Measurements from ENCODE around the gene PDE5A.
"Not testable (repeated sequence)": the region's sequence is repeated elsewhere in the genome, so short reads cannot be mapped to it uniquely, and the experiment has no call there.

The PDE5A gene

DNA sequence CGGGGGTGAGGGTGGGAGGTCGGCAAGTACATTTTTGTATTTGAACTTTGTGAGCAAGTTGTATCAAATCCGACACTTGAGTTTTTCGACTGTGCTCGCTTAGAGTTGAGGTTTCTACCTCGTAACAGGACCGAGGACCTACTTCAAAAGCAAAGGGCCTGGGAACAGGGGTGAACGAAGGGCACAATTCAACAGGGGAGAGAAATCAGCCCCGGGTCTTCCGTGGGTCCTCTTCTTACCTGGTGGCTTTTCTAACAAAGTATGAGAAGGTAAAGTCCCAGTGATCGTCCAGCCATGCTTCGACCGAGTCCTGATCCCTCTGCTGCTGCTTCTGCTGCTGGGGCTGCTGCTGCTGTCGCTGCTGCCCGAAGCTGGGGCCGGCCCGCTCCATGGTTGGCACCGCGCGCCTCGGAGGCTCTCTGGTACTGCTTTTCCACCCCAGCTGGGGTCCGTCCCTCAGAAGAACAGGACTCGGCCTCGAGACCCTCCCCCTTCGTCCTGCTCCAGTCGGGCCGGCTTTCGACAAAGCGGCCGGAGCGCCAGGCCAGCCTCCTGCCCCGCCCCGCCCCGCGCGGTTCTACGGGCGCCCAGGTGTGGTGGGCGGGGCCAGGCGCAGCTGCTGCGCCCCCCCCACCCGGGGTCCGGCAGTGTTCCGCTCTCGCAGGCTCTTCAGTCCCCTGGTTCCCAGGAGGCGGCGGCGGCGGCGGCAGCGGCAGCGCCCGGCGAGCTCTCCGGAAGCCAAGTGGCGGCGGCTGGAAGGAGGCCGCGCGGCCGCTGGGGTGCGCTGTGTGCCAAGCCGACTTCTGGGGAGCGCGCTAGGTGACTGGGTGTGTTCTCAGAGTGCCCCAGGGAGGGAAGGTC, at the start of gene PDE5A:
Gene PDE5A, minus strand, starts transcription at position 524 of the 861 bp plus-strand sequence. Its CDS starts 133 bp downstream, at position 391.
- peak; percentile 30 to 58 for DNase-seq (ENCODE audit: low read depth in 2 of 2, low spot score in 1 of 2)

DNA sequence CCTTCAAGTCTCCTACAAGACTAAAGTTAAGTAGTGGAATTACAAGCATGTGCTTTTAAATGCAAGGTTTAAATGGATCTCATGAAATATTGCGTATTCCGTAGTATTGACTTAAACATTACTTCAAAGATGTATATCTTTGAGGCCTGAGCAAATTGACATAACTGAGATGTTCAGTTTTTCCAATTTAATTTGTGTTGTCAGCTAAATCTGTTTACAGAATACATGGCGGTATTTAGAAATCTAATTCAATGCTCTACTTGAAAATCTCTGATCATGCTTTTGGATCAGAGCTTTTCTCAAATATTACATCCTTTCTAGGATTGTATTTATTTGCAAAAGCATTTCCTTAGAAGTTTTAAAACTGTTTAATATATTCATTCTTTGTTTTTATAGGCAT, 47.5 kb upstream of the PDE5A start:
- no peak for DNase-seq (ENCODE audit: low read depth in 2 of 2, low spot score in 1 of 2)

DNA sequence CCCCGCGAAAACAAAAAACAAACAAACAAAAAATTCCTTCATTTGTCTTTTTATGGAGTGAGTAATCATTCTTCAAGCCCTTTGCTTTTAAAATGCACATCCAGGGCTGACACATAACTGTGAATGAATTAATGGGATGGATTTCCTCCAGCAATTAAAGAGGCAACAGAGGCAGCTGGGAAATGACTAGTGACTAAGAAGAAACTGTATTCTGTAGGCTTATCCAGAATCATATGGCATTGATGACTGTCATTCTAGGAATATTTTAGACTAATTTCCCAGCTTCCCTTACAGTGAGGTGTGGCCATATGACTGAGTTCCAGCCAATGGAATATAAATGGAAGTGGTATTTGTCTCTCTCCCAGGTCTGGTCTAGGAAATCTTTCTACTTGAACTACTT, 46.8 kb upstream of the PDE5A start:
- no peak for DNase-seq (ENCODE audit: low read depth in 2 of 2, low spot score in 1 of 2)

DNA sequence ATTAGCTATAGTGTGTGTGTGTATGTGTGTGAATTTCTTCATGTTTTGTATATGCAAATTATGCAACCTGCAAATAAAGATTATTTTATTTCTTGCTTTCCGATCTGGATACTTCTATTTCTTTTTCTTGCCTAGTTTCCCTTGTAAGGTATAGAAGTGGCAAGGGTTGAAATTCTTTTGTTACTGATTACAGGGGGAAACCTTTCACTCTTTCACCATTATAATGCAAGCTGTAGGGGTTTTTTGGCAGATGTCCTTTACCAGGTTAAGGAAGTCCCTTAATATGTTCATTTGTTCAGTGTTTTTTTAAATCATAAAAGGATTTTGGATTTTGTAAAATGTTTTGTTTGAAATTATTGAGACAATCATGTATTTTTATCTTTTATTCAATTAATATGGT, 44.3 kb upstream of the PDE5A start:
- DNase-seq (ENCODE audit: low read depth in 2 of 2, low spot score in 1 of 2): no peak

- DNase-seq (ENCODE audit: low read depth in 2 of 2, low spot score in 1 of 2): no peak
Observed at GRCh38 chr4:119672086-119672485, 43.5 kb upstream of the PDE5A start.

- DNase-seq (ENCODE audit: low read depth in 2 of 2, low spot score in 1 of 2): no peak
Observed at GRCh38 chr4:119671205-119671604, 42.6 kb upstream of the PDE5A start.

- DNase-seq (ENCODE audit: low read depth in 2 of 2, low spot score in 1 of 2): no peak
Observed at GRCh38 chr4:119667802-119668201, 39.2 kb upstream of the PDE5A start.

GRCh38 chr4:119666653-119667091, 38.1 kb upstream of the PDE5A start:
- no peak for DNase-seq (ENCODE audit: low read depth in 2 of 2, low spot score in 1 of 2)

- no peak for DNase-seq (ENCODE audit: low read depth in 2 of 2, low spot score in 1 of 2)
Observed at GRCh38 chr4:119665752-119666151, 37.1 kb upstream of the PDE5A start.

- no peak for DNase-seq (ENCODE audit: low read depth in 2 of 2, low spot score in 1 of 2)
Observed at GRCh38 chr4:119664168-119664907, 35.7 kb upstream of the PDE5A start.

- DNase-seq (ENCODE audit: low read depth in 2 of 2, low spot score in 1 of 2): no peak
Observed at GRCh38 chr4:119663160-119663788, 34.7 kb upstream of the PDE5A start.

GRCh38 chr4:119662612-119663011, 34.0 kb upstream of the PDE5A start:
- not testable (repeated sequence) for DNase-seq (ENCODE audit: low read depth in 2 of 2, low spot score in 1 of 2)

DNA sequence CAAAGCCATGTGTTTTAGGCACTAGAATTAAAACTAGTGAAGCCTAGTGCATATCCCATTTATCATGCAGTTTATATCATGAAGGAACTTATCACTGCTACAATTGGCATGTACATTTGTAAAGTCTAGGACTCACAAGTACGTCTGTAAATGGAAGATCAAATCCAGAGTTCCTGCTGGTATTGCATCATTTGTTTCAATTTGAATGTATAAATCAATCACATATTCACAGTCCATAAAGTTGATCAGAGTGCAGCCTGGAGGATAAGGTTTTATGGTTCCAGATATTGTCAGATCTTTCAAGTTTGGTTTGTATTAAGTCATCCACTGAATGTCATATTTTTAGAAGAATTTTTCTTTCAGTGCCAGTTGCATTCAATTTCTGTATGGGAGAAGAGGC, 32.6 kb upstream of the PDE5A start:
- no peak for DNase-seq (ENCODE audit: low read depth in 2 of 2, low spot score in 1 of 2)

DNA sequence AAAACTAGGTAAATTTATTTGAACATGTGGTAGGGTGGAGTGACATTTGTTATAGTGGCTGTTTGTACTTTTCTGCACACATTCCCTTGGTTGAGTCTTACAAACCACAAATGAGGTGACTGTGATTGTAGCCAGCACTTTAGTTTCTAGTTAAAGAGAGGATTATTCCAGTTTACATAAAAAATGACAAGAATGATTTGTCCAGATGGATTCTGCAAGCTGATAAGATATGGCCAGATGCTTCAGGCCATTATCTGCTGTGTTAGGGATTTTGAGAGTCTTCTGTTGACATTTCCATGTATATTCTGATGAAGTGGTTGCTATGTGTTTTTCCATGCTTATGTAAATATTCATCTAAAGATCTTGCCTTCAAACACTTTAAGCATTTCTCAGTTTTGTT, 31.0 kb upstream of the PDE5A start:
- no peak for DNase-seq (ENCODE audit: low read depth in 2 of 2, low spot score in 1 of 2)

GRCh38 chr4:119657111-119657611, 28.6 kb upstream of the PDE5A start:
- DNase-seq (ENCODE audit: low read depth in 2 of 2, low spot score in 1 of 2): no peak

GRCh38 chr4:119656342-119656741, 27.7 kb upstream of the PDE5A start:
- DNase-seq (ENCODE audit: low read depth in 2 of 2, low spot score in 1 of 2): no peak

DNA sequence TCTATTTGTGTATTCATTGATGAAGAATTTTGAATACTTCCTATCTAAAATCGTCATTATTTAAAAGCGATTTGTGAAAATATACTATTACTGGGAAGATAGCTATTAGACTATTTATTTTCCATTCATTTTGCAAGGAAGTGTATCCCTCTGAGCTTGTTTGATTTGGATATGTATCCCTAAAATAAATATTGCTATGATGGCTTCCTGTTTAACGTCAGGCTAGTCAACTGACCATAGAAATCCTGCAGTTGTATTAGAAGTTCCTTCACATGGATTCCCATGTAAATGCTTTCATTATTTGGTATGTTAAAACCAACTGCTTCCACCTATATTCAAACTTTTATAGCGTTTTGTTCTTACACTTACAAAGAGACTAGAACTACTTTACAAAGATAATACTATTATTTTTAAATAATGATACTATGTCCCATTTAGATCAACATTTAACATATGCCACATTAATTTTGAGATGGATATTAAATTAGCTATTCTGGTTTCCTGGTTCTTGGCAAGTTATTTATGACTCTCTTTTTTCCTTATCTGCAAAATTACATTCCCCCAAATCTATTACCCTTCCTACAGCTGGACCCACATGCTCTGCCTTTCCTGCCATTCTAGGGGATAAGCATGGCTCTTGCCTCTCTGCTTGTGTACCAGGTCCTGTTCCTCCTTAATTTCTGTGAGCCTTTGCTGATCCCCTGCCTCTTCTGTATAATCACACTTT, 26.7 kb upstream of the PDE5A start:
- DNase-seq (ENCODE audit: low read depth in 2 of 2, low spot score in 1 of 2): no peak

DNA sequence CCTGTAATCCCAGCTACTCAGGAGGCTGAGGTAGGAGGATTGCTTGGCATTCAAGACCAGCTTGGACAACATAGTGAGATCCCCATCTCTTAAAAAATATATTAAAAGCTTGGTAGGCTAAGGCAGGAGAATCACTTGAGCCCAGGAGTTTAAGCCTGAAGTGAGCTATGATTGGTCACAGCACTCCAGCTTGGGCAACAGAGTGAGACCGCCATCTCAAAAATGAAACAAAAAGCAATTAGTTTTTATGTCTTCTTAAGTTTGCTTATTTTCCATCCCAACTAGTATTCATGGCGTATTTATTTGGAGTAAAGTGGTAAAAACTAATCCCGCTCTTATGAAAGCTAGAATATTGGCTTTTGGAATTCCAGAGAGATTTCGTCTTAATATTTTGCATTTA, 25.4 kb upstream of the PDE5A start:
- DNase-seq (ENCODE audit: low read depth in 2 of 2, low spot score in 1 of 2): no peak

GRCh38 chr4:119652998-119653397, 24.4 kb upstream of the PDE5A start:
- no peak for DNase-seq (ENCODE audit: low read depth in 2 of 2, low spot score in 1 of 2)

- DNase-seq (ENCODE audit: low read depth in 2 of 2, low spot score in 1 of 2): no peak
Observed at GRCh38 chr4:119648398-119648797, 19.8 kb upstream of the PDE5A start.

- DNase-seq (ENCODE audit: low read depth in 2 of 2, low spot score in 1 of 2): no peak
Observed at GRCh38 chr4:119647558-119647957, 19.0 kb upstream of the PDE5A start.
